Lung microvascular endothelial cell (primary cell): ENCODE results near the gene CHRM2. TPM values are rescaled to one million over a fixed set of nuclear protein-coding genes. Genes with fewer than 3 reads are reported as not detected.
A peak's percentile ranks its signal among the peaks of the same experiment; 100 is the strongest.
"Not testable (repeated sequence)": the region's sequence is repeated elsewhere in the genome, so short reads cannot be mapped to it uniquely, and the experiment has no call there.

ENCODE experiments used
- DNase-seq, 2 donors: peaks; one replicate each; pipeline versions ENCODE4 v3.0.0 to v3.0.0-alpha.2; 2010; ENCODE audit warnings: low read depth in 2 of 2
- total RNA-seq: library from RNA; depleted of rRNA; stranded (reverse); fragments of >200 nt; gene quantifications from 2 replicates; pipeline ENCODE4 v1.2.1, GENCODE V29; 2014

The CHRM2 gene
- total RNA-seq, result not detected in 2 replicates

DNA sequence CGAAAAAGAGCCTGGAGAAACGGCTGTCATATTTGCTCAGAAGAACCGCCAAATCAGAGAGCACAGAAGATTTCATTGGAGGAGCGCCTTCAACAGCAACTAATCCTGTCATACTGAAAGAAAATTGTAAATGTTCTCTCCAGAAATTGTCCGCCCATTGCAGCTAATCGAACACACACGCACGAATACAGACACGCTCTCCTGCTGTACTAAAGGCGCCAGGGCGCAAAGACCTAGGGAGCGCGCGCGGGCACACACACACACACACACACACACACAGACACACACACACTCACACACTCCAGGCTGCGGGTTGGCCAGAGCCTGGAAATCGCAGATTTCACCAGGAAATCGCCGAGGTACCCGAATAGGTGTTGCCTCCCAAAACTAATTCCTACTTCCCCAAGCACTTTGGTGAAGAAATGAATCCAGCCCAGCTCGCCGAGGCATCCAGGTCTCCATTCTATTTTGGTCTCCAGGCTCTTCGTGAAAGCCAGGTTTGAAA is at the start of gene CHRM2:
Gene CHRM2 (plus strand): TSS at position 157 of the 505 bp plus-strand sequence. CDS start 146,214 bp downstream, outside the sequence.
- no peak for DNase-seq

- not testable (repeated sequence) for DNase-seq
Observed at GRCh38 chr7:136831398-136831797, 37.1 kb upstream of the CHRM2 start.

DNA sequence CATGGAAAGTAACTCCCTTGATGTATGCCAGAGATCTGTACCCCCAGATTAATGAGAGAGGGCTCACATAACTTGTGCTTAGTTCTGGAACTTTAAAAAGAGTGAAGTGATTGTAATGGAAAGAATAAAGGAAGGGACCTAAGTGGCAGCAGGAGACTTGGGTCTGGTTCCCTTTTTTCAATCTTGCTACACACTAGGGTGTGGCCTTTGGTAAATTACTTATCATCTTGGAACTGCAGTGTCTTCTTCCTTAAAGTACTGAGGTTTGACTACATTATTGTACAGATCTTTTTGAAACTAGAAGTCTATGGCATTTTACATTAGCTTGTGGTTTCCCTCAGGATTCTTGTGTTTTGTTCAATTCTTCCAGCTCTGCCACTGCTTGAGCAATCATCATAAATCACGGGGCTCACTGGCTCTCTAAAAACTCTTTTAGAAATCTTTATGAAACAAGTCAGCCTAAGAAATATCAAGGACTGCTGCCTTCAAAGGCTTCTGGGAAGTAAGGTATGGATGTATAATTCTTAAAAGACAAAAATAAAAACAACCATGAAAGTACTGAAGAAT is 22.5 kb upstream of the CHRM2 start:
- no peak for DNase-seq

GRCh38 chr7:136847858-136848257 is 20.6 kb upstream of the CHRM2 start:
- no peak for DNase-seq

DNA sequence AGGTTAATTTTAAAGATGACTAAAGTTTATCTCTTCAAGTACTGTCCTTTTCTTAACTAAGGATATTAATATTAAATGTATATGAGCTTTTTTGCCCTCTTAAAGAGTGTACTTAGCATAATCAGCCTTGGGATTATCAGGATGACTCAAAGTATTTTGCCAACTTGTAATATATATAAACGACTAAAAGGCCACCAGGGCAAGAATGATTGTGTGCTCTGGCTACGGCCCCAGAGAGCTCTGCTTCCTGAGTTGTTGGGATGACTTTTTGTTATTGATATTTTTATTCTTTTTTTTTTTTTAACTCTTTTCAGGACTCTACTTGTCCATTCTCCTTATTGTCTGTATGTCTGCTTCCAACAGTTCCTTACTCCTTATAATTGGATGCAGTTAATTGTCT is 14.8 kb upstream of the CHRM2 start:
- DNase-seq, result no peak

DNA sequence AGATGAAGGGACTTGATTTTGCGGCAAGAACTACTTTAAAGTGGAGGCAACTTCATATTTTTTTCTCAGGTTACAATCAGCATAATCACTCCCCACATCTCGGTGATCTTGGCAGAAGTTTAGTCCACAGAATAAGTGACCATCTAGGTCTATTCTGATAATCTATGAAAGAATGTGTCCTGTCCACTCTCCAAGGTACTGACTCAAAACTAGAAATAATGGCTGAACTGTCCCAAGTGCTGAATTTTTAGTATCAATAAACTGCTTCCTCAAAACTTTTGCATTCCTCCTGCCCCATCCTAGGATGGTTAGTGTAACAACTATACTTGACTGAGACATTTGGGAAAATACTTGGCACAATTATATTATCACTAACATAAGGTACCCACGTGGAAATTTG is 10.9 kb upstream of the CHRM2 start:
- DNase-seq, result peak; percentile 34 to 38

- peak in 1 of 2 donors; percentile 53 for DNase-seq
Observed at GRCh38 chr7:136859803-136860202, 8.6 kb upstream of the CHRM2 start.

DNA sequence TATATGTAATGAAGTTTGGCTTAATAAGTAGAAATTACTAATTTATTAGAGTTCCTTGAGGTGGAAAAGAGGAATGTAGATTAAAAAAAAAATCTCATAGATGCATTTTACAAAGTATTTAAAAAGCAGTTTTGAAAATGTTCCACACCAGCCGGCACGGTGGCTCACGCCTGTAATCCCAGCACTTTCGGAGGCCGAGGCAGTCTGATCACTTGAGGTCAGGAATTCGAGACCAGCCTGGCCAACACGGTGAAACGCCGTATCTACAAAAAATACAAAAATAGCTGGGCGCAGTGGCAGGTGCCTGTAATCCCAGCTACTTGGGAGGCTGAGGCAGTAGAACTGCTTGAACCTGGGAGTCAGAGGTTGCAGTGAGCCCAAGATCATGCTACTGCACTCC is 3.2 kb upstream of the CHRM2 start:
- DNase-seq, result no peak

DNA sequence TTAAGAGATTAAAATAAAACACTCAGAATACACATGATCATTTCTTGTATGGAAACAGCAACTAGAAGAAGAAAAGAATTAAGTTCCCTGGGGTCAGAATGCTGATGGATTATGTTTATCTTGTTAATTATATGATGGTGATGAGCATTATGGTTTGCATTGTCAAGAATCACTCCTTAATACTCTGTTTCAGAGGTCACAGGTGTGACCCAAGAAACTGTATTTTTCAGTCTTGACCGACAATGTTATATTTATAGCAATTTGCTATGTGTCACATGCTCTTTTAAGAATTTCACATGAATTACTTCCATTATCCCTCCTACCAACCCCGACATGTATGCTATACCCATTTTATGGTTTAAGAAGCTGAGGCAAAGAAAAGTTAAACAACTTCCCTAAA is 2.7 kb upstream of the CHRM2 start:
- no peak for DNase-seq

DNA sequence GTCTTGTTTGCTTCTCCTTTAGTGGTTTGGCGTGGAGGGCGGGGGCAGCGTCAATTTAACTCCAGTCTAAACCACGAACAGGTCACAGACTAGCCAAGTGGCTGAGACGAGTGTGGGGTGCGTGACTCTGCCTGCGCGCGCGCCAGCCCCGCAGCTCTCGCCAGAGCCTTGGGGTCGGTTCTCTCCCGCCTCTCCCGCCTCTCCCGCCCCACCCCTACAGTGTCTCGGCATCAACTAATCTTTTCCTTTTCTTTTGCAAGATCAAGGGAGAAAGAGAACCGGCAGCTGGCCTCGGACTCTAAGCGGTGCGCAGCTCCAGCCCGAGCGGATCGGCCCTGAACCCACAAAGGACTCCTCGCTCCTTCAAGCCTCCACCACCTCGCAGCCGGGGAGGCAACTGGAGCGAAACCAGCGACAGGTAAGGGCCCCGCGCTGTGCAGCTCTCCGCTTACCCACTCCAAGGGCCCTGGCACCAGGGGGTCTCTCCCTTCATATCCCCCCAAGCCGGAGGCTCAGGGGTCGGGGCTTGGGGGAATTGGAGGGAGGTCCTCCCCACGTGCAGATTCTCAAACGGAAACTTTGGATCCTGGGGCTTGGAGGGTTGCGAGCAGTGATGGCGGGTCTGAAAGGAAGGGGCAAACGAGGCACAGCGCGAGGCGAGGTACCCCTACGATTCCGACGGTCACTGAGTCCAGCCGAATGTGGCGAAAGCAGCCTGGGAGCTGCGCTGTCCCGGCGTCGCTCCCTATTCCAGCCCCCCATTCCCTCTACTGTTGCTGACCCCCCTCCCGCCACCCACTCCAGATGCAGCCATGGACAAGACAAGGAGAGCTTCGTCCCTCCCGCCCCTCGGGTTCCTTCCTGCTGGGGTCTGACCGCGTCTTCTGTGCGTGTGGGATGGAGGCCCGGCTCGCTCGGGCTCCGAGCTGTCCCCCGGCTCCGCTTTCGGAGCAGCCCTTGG is 829 bp downstream of the CHRM2 start:
- no peak for DNase-seq

DNA sequence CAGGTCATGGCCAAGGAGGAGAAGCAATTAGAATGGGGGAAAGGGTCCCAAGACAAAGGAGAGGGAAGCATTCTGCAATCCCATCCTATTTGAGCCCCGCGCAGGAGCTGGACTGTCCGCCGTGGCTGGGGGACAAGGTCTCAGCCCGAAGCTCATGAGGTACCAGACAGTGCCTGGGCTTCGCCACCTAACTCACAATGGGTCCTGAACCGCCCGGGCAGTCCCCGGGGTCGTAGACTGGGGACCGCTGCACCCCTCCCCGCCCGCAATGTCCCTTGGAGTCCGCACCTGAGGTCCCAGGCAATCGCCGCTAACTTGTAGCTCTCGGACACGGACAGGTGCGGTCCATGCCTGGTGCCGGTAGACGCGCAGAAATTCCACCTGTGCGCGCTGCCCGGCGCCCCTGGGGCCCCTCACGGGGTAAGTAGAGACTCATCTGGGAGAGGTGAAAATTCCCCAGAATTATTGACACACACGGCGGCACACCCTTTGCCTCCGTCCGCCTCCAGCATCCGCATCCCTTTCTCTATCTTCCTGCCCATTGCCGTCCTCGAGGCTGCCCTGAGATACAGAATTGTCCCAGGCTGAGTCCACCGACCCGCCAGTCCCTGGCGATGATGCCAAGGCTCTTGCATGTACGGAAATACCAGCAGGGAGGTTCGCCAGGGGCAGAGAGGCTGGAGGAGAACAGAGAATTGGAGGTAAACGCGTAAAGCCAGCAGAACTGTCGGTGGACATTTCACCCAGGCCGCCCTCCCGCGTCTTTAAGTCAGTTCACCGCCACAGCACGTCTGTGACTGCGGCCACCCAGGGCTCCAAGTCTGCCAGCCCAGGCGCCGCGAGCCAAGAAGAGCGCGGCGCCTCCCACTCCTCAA is 1.8 kb downstream of the CHRM2 start:
- DNase-seq, result no peak

DNA sequence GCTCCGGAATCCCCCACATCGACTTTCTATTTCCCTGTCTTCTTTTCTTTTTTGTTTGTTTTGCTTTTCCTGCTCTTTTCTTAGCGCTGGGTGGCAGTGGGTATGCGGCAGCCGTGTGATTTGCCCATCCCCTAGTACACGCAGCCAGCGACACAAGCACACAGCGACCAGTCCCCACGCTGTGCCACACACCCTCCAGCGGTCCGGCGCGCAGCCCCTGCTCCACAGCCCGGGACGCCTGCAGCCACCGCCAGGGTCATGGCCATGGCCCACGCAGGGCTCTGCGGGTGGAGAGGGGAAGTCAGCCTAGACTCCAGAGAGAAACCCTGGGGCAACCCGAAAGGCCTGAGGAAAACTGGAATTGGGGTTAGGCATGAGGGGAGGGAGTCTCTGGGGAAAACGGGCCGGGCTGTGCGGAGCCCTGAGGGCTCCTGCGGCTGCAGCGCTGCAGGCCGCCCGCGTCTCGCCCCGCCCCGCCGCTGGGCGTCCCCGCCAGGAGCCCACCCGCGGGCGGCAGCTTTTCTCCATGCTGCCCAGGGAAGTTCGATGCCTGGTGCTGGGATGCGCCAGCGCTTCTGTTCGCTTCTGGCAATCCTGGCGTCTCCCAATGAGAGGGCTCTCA is 2.5 kb downstream of the CHRM2 start:
- DNase-seq, result no peak

GRCh38 chr7:136874393-136875032 is 6.1 kb downstream of the CHRM2 start:
- peak; percentile 18 to 28 for DNase-seq

DNA sequence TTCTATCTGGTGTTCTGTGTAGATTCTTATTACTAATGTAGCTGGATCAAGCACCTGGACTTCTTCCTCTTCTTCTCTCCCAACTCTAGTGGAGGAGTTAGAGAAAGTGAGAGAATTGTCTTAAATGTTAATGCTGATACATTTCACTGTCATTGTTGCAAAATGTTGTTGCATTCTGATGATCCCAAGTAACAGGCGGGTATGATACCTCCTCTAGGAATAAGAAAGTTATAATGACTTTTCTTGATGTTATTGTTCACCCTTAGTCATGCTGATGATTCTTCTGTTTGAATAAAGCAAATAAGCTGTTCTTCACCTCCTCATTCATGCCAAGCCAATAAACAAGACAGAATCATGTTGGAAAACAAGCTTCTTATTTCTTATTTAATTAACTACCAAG is 9.1 kb downstream of the CHRM2 start:
- DNase-seq, result no peak

DNA sequence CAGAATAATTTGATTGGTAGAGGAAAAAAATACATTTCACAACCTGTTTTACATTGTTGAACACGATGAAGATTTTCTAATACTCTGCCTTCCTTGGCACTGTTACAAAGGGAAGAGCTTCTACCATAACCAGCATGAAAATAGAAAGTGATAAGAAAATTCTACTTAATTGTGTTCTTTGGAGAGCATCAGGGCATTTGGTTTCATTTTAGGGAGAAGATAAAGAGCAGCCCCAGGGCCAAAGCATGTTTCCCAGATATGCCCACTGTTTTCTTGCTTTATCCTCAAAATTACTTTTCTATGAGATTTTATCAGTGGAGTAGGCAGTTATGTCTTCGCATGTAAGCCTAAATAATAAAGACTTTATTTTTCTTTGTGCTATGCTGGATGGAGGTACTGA is 9.5 kb downstream of the CHRM2 start:
- no peak for DNase-seq

GRCh38 chr7:136878878-136879277 is 10.4 kb downstream of the CHRM2 start:
- DNase-seq, result no peak

GRCh38 chr7:136883046-136883445 is 14.6 kb downstream of the CHRM2 start:
- no peak for DNase-seq

GRCh38 chr7:136884492-136884891 is 16.0 kb downstream of the CHRM2 start:
- no peak for DNase-seq

- DNase-seq, result no peak
Observed at GRCh38 chr7:136887317-136887716, 18.9 kb downstream of the CHRM2 start.

DNA sequence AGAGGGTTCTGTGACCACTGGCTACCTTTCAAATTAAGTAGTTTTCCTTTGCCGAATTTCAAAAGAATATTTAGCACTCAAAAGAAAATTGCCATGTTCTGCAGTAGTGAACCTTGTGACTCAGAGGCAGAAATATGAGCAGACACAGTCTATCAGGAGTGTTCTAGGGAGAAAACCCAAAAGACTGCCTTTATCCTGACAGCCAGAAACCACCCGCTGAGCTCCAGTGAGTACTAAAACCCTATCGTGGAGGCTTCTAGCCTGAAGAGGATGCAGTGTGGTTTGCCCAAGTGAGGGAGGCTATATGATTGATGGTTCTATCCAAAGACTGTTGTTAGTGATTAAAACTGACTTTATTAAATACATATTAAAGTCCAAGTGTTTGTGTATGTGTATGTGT is 21.9 kb downstream of the CHRM2 start:
- DNase-seq, result no peak

- DNase-seq, result no peak
Observed at GRCh38 chr7:136891850-136892249, 23.4 kb downstream of the CHRM2 start.
